H1 (cell line): Measurements from ENCODE around the gene EGR4. TPM values are rescaled to one million over a fixed set of nuclear protein-coding genes. Genes with fewer than 3 reads are reported as not detected.

Experiments
- CTCF ChIA-PET: fragments of 300-600 bp; sonication (Branson Sonifier 250); formaldehyde crosslinking; loops from one replicate; lab custom pipeline; 2021; ENCODE audit not compliant: partially characterized antibody; lab: Charles Lee
- POLR2A ChIA-PET: fragments of 300-600 bp; sonication (Branson Sonifier 250); formaldehyde crosslinking; loops from one replicate; lab custom pipeline; 2021; ENCODE audit warnings: inconsistent platforms; ENCODE audit not compliant: partially characterized antibody; lab: Charles Lee
- DNase-seq, 2 experiments: peaks; one replicate each; pipeline versions ENCODE4 v3.0.0 to v3.0.0-alpha.2; 2010 to 2022; ENCODE audit warnings: low spot score in 2 of 2, low read depth in 1 of 2, mixed read lengths in 1 of 2
- FAIRE-seq: peaks from 2 replicates; lab custom pipeline; 2011; peaks lifted over from hg19 to GRCh38; lab: Jason Lieb, UNC
- H2AFZ ChIP-seq: 2 replicates; pipeline ENCODE4 v1.8.1; 2012; ENCODE audit warnings: low read length, inconsistent platforms
- H2AK5ac ChIP-seq: 2 replicates; pipeline ENCODE4 v1.6.1; 2013; ENCODE audit warnings: low read depth, low read length
- H2BK120ac ChIP-seq: replicated peaks from 2 replicates; pipeline ENCODE3; 2013; ENCODE audit warnings: low read depth, low read length, inconsistent platforms
- H2BK12ac ChIP-seq: 2 replicates; pipeline ENCODE4 v1.6.1; 2013; ENCODE audit warnings: low read depth, low read length
- H2BK15ac ChIP-seq: 2 replicates; pipeline ENCODE4 v1.6.1; 2013; ENCODE audit warnings: low read length
- H2BK20ac ChIP-seq: 2 replicates; pipeline ENCODE4 v1.6.1; 2013; ENCODE audit warnings: low read length
- H2BK5ac ChIP-seq: 2 replicates; pipeline ENCODE4 v1.6.1; 2013; ENCODE audit warnings: low read depth, low read length
- H3K14ac ChIP-seq: 2 replicates; pipeline ENCODE4 v1.6.1; 2013; ENCODE audit warnings: inconsistent platforms; ENCODE audit not compliant: insufficient read length
- H3K18ac ChIP-seq: 2 replicates; pipeline ENCODE4 v1.6.1; 2013; ENCODE audit warnings: low read length; ENCODE audit errors: extremely low read depth
- H3K23ac ChIP-seq: 2 replicates; pipeline ENCODE4 v1.6.1; 2013; ENCODE audit warnings: inconsistent platforms; ENCODE audit not compliant: insufficient read length
- H3K23me2 ChIP-seq: 2 replicates; pipeline ENCODE4 v1.6.1; 2013; ENCODE audit warnings: low read depth, low read length
- H3K27ac ChIP-seq: 2 replicates; pipeline ENCODE4 v1.6.1; 2011; ENCODE audit warnings: low read depth, low read length, inconsistent platforms
- H3K27me3 ChIP-seq, 4 experiments: replicated peaks in 1 of 4; 1 replicate in 1 of 4; 2 replicates in 3 of 4; pipeline versions ENCODE4 v1.6.1 to v1.8.1; 2011 to 2013; ENCODE audit warnings: low read length in 3 of 4, mild to moderate bottlenecking in 3 of 4, inconsistent platforms in 2 of 4, mixed read lengths in 2 of 4, moderate library complexity in 1 of 4; ENCODE audit not compliant: control insufficient read depth in 3 of 4, insufficient read depth in 3 of 4; ENCODE audit errors: extremely low read depth in 1 of 4
- H3K36me3 ChIP-seq, 4 experiments: 2 replicates each; pipeline versions ENCODE4 v1.6.1 to v1.8.1; 2011 to 2013; ENCODE audit warnings: mild to moderate bottlenecking in 4 of 4, low read length in 3 of 4, moderate library complexity in 2 of 4, control low read depth in 1 of 4, inconsistent platforms in 1 of 4; ENCODE audit not compliant: insufficient read depth in 4 of 4, control insufficient read depth in 2 of 4
- H3K4ac ChIP-seq: replicated peaks from 2 replicates; pipeline ENCODE3; 2013; ENCODE audit warnings: low read length, low read depth, mixed read lengths, inconsistent platforms; ENCODE audit not compliant: insufficient read length
- H3K4me1 ChIP-seq, 4 experiments: replicated peaks in 1 of 4; 1 replicate in 1 of 4; 2 replicates in 3 of 4; pipeline versions ENCODE4 v1.6.1 to v1.8.1; 2011 to 2013; ENCODE audit warnings: low read length in 3 of 4, inconsistent platforms in 2 of 4, mixed read lengths in 1 of 4; ENCODE audit not compliant: insufficient read depth in 4 of 4, control insufficient read depth in 3 of 4
- H3K4me2 ChIP-seq, 2 experiments: 2 replicates each; pipeline versions ENCODE4 v1.6.1 to v1.8.1; 2011 to 2013; ENCODE audit warnings: low read depth in 2 of 2, low read length in 2 of 2, control low read depth in 1 of 2, inconsistent platforms in 1 of 2, mild to moderate bottlenecking in 1 of 2; ENCODE audit not compliant: insufficient read depth in 1 of 2
- H3K4me3 ChIP-seq, 4 experiments: fragments of 200-600, 300-600 bp in 1 of 4; sonication (generic), shearing (Covaris generic), sonication (Bioruptor Twin) in 1 of 4; 2 replicates each; pipeline versions ENCODE4 v1.5.1 to v1.8.1; 2011 to 2016; ENCODE audit warnings: low read length in 4 of 4, low read depth in 3 of 4, control low read depth in 2 of 4, inconsistent platforms in 2 of 4, mild to moderate bottlenecking in 2 of 4, mixed read lengths in 1 of 4, moderate library complexity in 1 of 4; ENCODE audit not compliant: insufficient read depth in 2 of 4; ENCODE audit errors: extremely low read depth in 1 of 4
- H3K56ac ChIP-seq: replicated peaks from 2 replicates; pipeline ENCODE3; 2013; ENCODE audit warnings: low read depth, mild to moderate bottlenecking, mixed read lengths, low read length, inconsistent platforms; ENCODE audit not compliant: insufficient read length
- H3K79me1 ChIP-seq: 2 replicates; pipeline ENCODE4 v1.6.1; 2013; ENCODE audit warnings: low read depth, low read length, control low read depth
- H3K79me2 ChIP-seq, 2 experiments: 2 replicates each; pipeline versions ENCODE4 v1.6.1 to v1.8.1; 2012 to 2013; ENCODE audit warnings: low read length in 2 of 2, mild to moderate bottlenecking in 2 of 2, inconsistent platforms in 1 of 2; ENCODE audit not compliant: insufficient read depth in 2 of 2, control insufficient read depth in 1 of 2
- H3K9ac ChIP-seq, 4 experiments: replicated peaks in 1 of 4; 1 replicate in 1 of 4; 2 replicates in 3 of 4; pipeline versions ENCODE4 v1.6.1 to v1.8.1; 2011 to 2013; ENCODE audit warnings: low read depth in 3 of 4, low read length in 3 of 4, control low read depth in 2 of 4, mild to moderate bottlenecking in 2 of 4, moderate library complexity in 2 of 4, inconsistent platforms in 1 of 4; ENCODE audit errors: extremely low read depth in 1 of 4
- H3K9me3 ChIP-seq, 2 experiments: 2 replicates each; pipeline versions ENCODE4 v1.6.1 to v1.8.1; 2012 to 2013; ENCODE audit warnings: mild to moderate bottlenecking in 2 of 2, moderate library complexity in 2 of 2, control low read depth in 1 of 2, inconsistent platforms in 1 of 2, low read depth in 1 of 2, low read length in 1 of 2, mixed read lengths in 1 of 2; ENCODE audit not compliant: insufficient read depth in 2 of 2
- H4K20me1 ChIP-seq, 2 experiments: replicated peaks in 1 of 2; 2 replicates each; pipeline versions ENCODE3 to v1.8.1; 2011 to 2013; ENCODE audit warnings: inconsistent platforms in 2 of 2, low read length in 2 of 2, mild to moderate bottlenecking in 1 of 2; ENCODE audit not compliant: insufficient read depth in 2 of 2, control insufficient read depth in 1 of 2
- H4K5ac ChIP-seq: 2 replicates; pipeline ENCODE4 v1.6.1; 2013; ENCODE audit warnings: low read length, low read depth, mixed read lengths, inconsistent platforms; ENCODE audit not compliant: insufficient read length
- H4K8ac ChIP-seq: 2 replicates; pipeline ENCODE4 v1.8.0; 2013; ENCODE audit warnings: mild to moderate bottlenecking, moderate library complexity, low read length, inconsistent platforms; ENCODE audit not compliant: insufficient read depth; ENCODE audit errors: extremely low read depth
- H4K91ac ChIP-seq: replicated peaks from 2 replicates; pipeline ENCODE3; 2013; ENCODE audit warnings: low read length, mixed read lengths, inconsistent platforms; ENCODE audit not compliant: insufficient read length
- ASH2L ChIP-seq: fragments of 200-600, 300-600 bp; sonication (generic); IDR thresholded peaks from one replicate; pipeline ENCODE4 v1.7.1; 2017; ENCODE audit warnings: low read length
- BRCA1 ChIP-seq: IDR thresholded peaks from 2 replicates; pipeline ENCODE4 v1.6.1; 2012; ENCODE audit warnings: low read depth, low read length, improper control_type of control experiment
- CBX8 ChIP-seq: fragments of 300-800, 300-1000 bp; sonication (generic); IDR thresholded peaks from 2 replicates; pipeline ENCODE4 v1.7.1; 2016; ENCODE audit warnings: low read depth, low read length, borderline replicate concordance
- CHD2 ChIP-seq: IDR thresholded peaks from 2 replicates; pipeline ENCODE4 v1.6.1; 2012; ENCODE audit warnings: low read length, improper control_type of control experiment
- EGR1 ChIP-seq: IDR thresholded peaks from 2 replicates; pipeline ENCODE4 v1.6.1; 2011; ENCODE audit warnings: low read depth, low read length, borderline replicate concordance
- HDAC6 ChIP-seq: IDR thresholded peaks from one replicate; pipeline ENCODE4 v1.7.1; 2012; ENCODE audit warnings: low read depth, mild to moderate bottlenecking, inconsistent platforms, low read length, moderate library complexity
- JUN ChIP-seq: IDR thresholded peaks from 2 replicates; pipeline ENCODE4 v1.6.1; 2011; ENCODE audit warnings: low read depth, mild to moderate bottlenecking, improper control_type of control experiment, low read length
- RFX5 ChIP-seq: IDR thresholded peaks from 2 replicates; pipeline ENCODE4 v1.6.1; 2011; ENCODE audit warnings: low read depth, low read length, improper control_type of control experiment, borderline replicate concordance
- SIRT6 ChIP-seq: IDR thresholded peaks from one replicate; pipeline ENCODE4 v1.7.1; 2012; ENCODE audit warnings: low read length, inconsistent platforms
- SUZ12 ChIP-seq: fragments of 200-600 bp; sonication (generic); IDR thresholded peaks from 2 replicates; pipeline ENCODE4 v1.6.1; 2012; ENCODE audit warnings: mild to moderate bottlenecking, inconsistent platforms, low read length, moderate library complexity, mixed read lengths
- TAF7 ChIP-seq: optimal IDR thresholded peaks from 2 replicates; pipeline ENCODE3; 2011; ENCODE audit warnings: low read depth, mild to moderate bottlenecking, inconsistent platforms, low read length, moderate library complexity, borderline replicate concordance
- WGBS, 2 experiments: shearing (Covaris generic) in 1 of 2; methylation state at CpG; one replicate each; pipeline versions ENCODE4 v1.1.6 to v1.1.7; 2013 to 2015; ENCODE audit warnings: low lambda C conversion rate in 2 of 2, mixed read lengths in 2 of 2, inconsistent platforms in 1 of 2, low coverage in 1 of 2, missing lambda C conversion rate in 1 of 2; ENCODE audit not compliant: insufficient replicate concordance in 2 of 2, insufficient coverage in 1 of 2, insufficient read length in 1 of 2; ENCODE audit errors: extremely low coverage in 1 of 2, missing lambda C conversion rate in 1 of 2; 5-methylcytosine and 5-hydroxymethylcytosine counted together
- polyA plus RNA-seq, 7 experiments: library from polyadenylated mRNA; depleted of rRNA in 3 of 7; stranded (reverse) in 5 of 7; unstranded in 2 of 7; fragments of >200 nt in 5 of 7; fragments of 200-250 nt in 2 of 7; gene quantifications; 1 replicate in 5 of 7; 2 replicates in 1 of 7; 4 replicates in 1 of 7; pipeline versions ENCODE4 v1.2.1 to v1.2.3, GENCODE V29; 2011 to 2013; ENCODE audit warnings: missing spikeins in 2 of 7, mixed read lengths in 2 of 7
- total RNA-seq: library from RNA; stranded (reverse); fragmentation: NEBNext Ultra II Directional; extraction: Animal tissue kit (Norgen Biotek cat#: 25700); gene quantifications from 2 replicates; pipeline ENCODE4 v1.2.1, GENCODE V29; 2021
- TF ChIP-seq, protein P1 (sequence below): IDR thresholded peaks from 2 replicates; pipeline ENCODE4 v1.6.1; 2012; ENCODE audit warnings: low read length, inconsistent platforms

Gene EGR4
- total and polyA plus RNA-seq, 2 of the 8 experiments (the other 6 are each of a cell fraction or from before 2014, with no cell fraction given): 0.20 TPM; not detected in 1

DNA sequence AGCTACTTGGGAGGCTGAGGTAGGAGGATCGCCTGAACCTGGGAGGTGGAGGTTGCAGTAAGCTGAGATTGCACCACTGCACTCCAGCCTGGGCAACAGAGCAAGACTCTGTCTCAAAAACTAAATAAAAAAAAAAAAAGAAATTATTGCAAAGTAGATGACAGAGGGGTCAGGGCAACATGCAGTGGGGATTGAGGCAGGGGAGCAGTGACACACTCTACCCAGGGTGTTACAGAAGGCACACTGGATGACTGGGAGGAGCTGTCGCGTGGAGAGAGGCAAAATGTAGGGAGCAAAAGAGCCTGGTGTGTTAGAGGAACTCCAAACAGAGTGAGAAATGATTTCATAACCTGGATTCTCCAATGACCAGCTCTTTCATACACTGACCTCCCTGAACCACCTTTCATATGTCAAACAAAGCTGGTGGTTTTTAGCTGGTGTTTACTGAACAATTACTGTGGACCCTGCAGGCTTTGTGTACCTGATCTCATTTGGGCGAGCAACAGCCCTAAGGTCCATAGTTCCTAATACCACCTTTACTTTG lies 31.2 kb downstream of the EGR4 start:
- Histone ChIP-seq H3K23ac (no peak overlapping the region), H3K23me2 (no peaks in the 10 kb centered on the region; the same call in 1 of the 2 replicates), H3K9me3 (no peaks in the 10 kb centered on the region), H3K4me2 (no peak overlapping the region), H4K20me1 (peaks cover 9 to 15% of the 10 kb centered on the region in 2 experiments), H2BK15ac (no peak overlapping the region), H4K8ac (no peak overlapping the region), H2BK12ac (no peak overlapping the region), H3K79me1 (peaks cover 4% of the 10 kb centered on the region; the same call in 1 of the 2 replicates), H3K56ac (no peak overlapping the region), H2AFZ (no peak overlapping the region), H3K4me1 (peaks cover 0 to 6% (median 3%) of the 10 kb centered on the region in 4 experiments; a peak in 3 of 7 replicates), H3K18ac (no peak overlapping the region), H3K14ac (no peak overlapping the region), H2AK5ac (no peak overlapping the region), H4K5ac (no peak overlapping the region), H3K4ac (no peak overlapping the region), H3K4me3 (no peak overlapping the region), H4K91ac (no peak overlapping the region), H2BK120ac (no peak overlapping the region), H3K9ac (no peak overlapping the region), H3K27ac (no peak overlapping the region), H2BK20ac (no peak overlapping the region), H2BK5ac (no peak overlapping the region), H3K79me2 (no peaks in the 10 kb centered on the region; a peak in 1 of 4 replicates), H3K27me3 (peaks cover 0 to under 1% (median 0%) of the 10 kb centered on the region in 4 experiments; a peak in 1 of 7 replicates), H3K36me3 (peaks cover 3 to 20% (median 8%) of the 10 kb centered on the region in 4 experiments; a peak in 5 of 8 replicates)
- ChIA-PET POLR2A (interaction anchor here (1.0 to 3.0 kb wide), 4 partner anchors 8 to 28 kb away, joined by 3 to 11 read pairs (median 5); partner anchors contain the start of gene CCT7), CTCF (interaction anchor here (0.6 to 3.9 kb wide), 10 partner anchors 15 to 368 kb away, joined by 3 to 24 read pairs (median 4); no protein-coding TSS in a partner anchor)
- DNase-seq: no peak
- WGBS, 2 experiments: 92% methylated on average over 4 of the region's 4 CpGs; no CpG with 5 or more reads in 1 of the 2 experiments
- FAIRE-seq: no peak
- no peak for TF ChIP-seq EGR1
- TF ChIP-seq RFX5: no peak
- no peak for TF ChIP-seq TAF7
- TF ChIP-seq JUN: no peak
- no peak for TF ChIP-seq HDAC6
- no peak for TF ChIP-seq BRCA1
- TF ChIP-seq ASH2L: no peak
- no peak for TF ChIP-seq SIRT6
- no peak for TF ChIP-seq SUZ12
- TF ChIP-seq CBX8: no peak
- TF ChIP-seq CHD2: no peak
- TF ChIP-seq, protein P1, sequence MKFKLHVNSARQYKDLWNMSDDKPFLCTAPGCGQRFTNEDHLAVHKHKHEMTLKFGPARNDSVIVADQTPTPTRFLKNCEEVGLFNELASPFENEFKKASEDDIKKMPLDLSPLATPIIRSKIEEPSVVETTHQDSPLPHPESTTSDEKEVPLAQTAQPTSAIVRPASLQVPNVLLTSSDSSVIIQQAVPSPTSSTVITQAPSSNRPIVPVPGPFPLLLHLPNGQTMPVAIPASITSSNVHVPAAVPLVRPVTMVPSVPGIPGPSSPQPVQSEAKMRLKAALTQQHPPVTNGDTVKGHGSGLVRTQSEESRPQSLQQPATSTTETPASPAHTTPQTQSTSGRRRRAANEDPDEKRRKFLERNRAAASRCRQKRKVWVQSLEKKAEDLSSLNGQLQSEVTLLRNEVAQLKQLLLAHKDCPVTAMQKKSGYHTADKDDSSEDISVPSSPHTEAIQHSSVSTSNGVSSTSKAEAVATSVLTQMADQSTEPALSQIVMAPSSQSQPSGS: no peak
